Trophoblast cell (in vitro differentiated cells and primary cell): ENCODE data around the gene RASGRP3. TPM values are rescaled to one million over a fixed set of nuclear protein-coding genes. Genes with fewer than 3 reads are reported as not detected.

Experiments
- DNase-seq, 2 donors: peaks; one replicate each; pipeline ENCODE4 v3.0.0-alpha.2; 2016
- H2AFZ ChIP-seq: 2 replicates; pipeline ENCODE4 v1.6.1; 2013; ENCODE audit warnings: low read length, moderate library complexity, mild to moderate bottlenecking; ENCODE audit not compliant: insufficient read depth, poor library complexity
- H2AK5ac ChIP-seq: 2 replicates; pipeline ENCODE4 v1.6.1; 2013; ENCODE audit warnings: mild to moderate bottlenecking, low read length
- H2BK120ac ChIP-seq: 2 replicates; pipeline ENCODE4 v1.6.1; 2013; ENCODE audit warnings: low read length, mild to moderate bottlenecking, moderate library complexity; ENCODE audit not compliant: insufficient read depth, poor library complexity
- H2BK12ac ChIP-seq: 2 replicates; pipeline ENCODE4 v1.6.1; 2013; ENCODE audit warnings: mild to moderate bottlenecking, low read length, moderate library complexity
- H2BK5ac ChIP-seq: 2 replicates; pipeline ENCODE4 v1.6.1; 2013; ENCODE audit warnings: low read length, low read depth, moderate library complexity, mild to moderate bottlenecking; ENCODE audit not compliant: poor library complexity
- H3K14ac ChIP-seq: 2 replicates; pipeline ENCODE4 v1.6.1; 2013; ENCODE audit warnings: mild to moderate bottlenecking, low read length
- H3K18ac ChIP-seq: 2 replicates; pipeline ENCODE4 v1.6.1; 2013; ENCODE audit warnings: mild to moderate bottlenecking, low read length
- H3K23ac ChIP-seq: 2 replicates; pipeline ENCODE4 v1.6.1; 2013; ENCODE audit warnings: low read length
- H3K27ac ChIP-seq: 2 replicates; pipeline ENCODE4 v1.5.1; 2013; ENCODE audit warnings: low read depth, mild to moderate bottlenecking, inconsistent platforms, low read length, moderate library complexity
- H3K27me3 ChIP-seq: 2 replicates; pipeline ENCODE4 v1.6.1; 2013; ENCODE audit warnings: inconsistent platforms, mild to moderate bottlenecking, low read length, moderate library complexity; ENCODE audit not compliant: insufficient read depth
- H3K36me3 ChIP-seq, 2 experiments: 1 replicate in 1 of 2; 2 replicates in 1 of 2; pipeline ENCODE4 v1.6.1; 2013; ENCODE audit warnings: low read length in 2 of 2, mild to moderate bottlenecking in 2 of 2, moderate library complexity in 1 of 2; ENCODE audit not compliant: insufficient read depth in 2 of 2, control insufficient read depth in 1 of 2
- H3K4ac ChIP-seq: 2 replicates; pipeline ENCODE4 v1.6.1; 2013; ENCODE audit warnings: low read depth, mild to moderate bottlenecking, low read length, moderate library complexity
- H3K4me1 ChIP-seq, 2 experiments: 1 replicate in 1 of 2; 2 replicates in 1 of 2; pipeline ENCODE4 v1.6.1; 2013; ENCODE audit warnings: low read length in 2 of 2, mild to moderate bottlenecking in 2 of 2, moderate library complexity in 1 of 2; ENCODE audit not compliant: insufficient read depth in 2 of 2, control insufficient read depth in 1 of 2
- H3K4me2 ChIP-seq: 2 replicates; pipeline ENCODE4 v1.6.1; 2013; ENCODE audit warnings: inconsistent platforms, mild to moderate bottlenecking, low read length, moderate library complexity
- H3K4me3 ChIP-seq: 2 replicates; pipeline ENCODE4 v1.5.1; 2013; ENCODE audit warnings: mild to moderate bottlenecking, low read depth, low read length, inconsistent platforms
- H3K79me1 ChIP-seq: one replicate; pipeline ENCODE4 v1.6.1; 2013; ENCODE audit warnings: low read length
- H3K79me2 ChIP-seq: 2 replicates; pipeline ENCODE4 v1.6.1; 2013; ENCODE audit warnings: low read length, mild to moderate bottlenecking; ENCODE audit not compliant: control insufficient read depth, insufficient read depth, poor library complexity
- H3K9ac ChIP-seq: 2 replicates; pipeline ENCODE4 v1.6.1; 2013; ENCODE audit warnings: mild to moderate bottlenecking, low read length
- H3K9me3 ChIP-seq: 2 replicates; pipeline ENCODE4 v1.6.1; 2013; ENCODE audit warnings: low read depth, mild to moderate bottlenecking, control low read depth, inconsistent platforms, low read length; ENCODE audit not compliant: insufficient read depth
- H4K12ac ChIP-seq: 2 replicates; pipeline ENCODE4 v1.6.1; 2013; ENCODE audit warnings: low read depth, mild to moderate bottlenecking, low read length, moderate library complexity
- H4K8ac ChIP-seq: 2 replicates; pipeline ENCODE4 v1.6.1; 2013; ENCODE audit warnings: low read depth, mild to moderate bottlenecking, low read length, moderate library complexity
- H4K91ac ChIP-seq: one replicate; pipeline ENCODE4 v1.6.1; 2013; ENCODE audit warnings: low read depth, mild to moderate bottlenecking, low read length, moderate library complexity
- WGBS: extraction: QIAGEN DNeasy Blood & Tissue Kit; methylation state at CpG from one replicate; pipeline ENCODE4 v1.1.7; 2013; ENCODE audit warnings: missing lambda C conversion rate; ENCODE audit not compliant: insufficient read length, insufficient coverage; ENCODE audit errors: extremely low coverage; 5-methylcytosine and 5-hydroxymethylcytosine counted together
- polyA plus RNA-seq: library from polyadenylated mRNA; stranded (reverse); fragments of 200-250 nt; gene quantifications from 2 replicates; pipeline ENCODE4 v1.2.3, GENCODE V29; 2013

The RASGRP3 gene, protein sequence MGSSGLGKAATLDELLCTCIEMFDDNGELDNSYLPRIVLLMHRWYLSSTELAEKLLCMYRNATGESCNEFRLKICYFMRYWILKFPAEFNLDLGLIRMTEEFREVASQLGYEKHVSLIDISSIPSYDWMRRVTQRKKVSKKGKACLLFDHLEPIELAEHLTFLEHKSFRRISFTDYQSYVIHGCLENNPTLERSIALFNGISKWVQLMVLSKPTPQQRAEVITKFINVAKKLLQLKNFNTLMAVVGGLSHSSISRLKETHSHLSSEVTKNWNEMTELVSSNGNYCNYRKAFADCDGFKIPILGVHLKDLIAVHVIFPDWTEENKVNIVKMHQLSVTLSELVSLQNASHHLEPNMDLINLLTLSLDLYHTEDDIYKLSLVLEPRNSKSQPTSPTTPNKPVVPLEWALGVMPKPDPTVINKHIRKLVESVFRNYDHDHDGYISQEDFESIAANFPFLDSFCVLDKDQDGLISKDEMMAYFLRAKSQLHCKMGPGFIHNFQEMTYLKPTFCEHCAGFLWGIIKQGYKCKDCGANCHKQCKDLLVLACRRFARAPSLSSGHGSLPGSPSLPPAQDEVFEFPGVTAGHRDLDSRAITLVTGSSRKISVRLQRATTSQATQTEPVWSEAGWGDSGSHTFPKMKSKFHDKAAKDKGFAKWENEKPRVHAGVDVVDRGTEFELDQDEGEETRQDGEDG
- polyA plus RNA-seq, result 0.03 and 0.04 TPM in 2 replicates

GRCh38 chr2:33476131-33476792 is at the start of gene RASGRP3:
RASGRP3 (plus strand) TSS chr2:33476649; CDS start chr2:33515137, 38,488 bp downstream.
- no peak within 1 kb of the TSS for H3K27ac ChIP-seq
- no peak within 1 kb of the TSS for H4K91ac ChIP-seq
- no peak within 1 kb of the TSS for H4K12ac ChIP-seq
- H4K8ac ChIP-seq, result no peak within 1 kb of the TSS
- DNase-seq, result peak; percentile 73 to 74
- no peaks in the 10 kb centered on the region for H3K79me1 ChIP-seq
- no peaks in the 10 kb centered on the region for H3K27me3 ChIP-seq
- H3K4ac ChIP-seq, result no peak within 1 kb of the TSS
- peaks cover 1% of the 10 kb centered on the region for H3K9me3 ChIP-seq
- H3K36me3 ChIP-seq, result no peaks in the 10 kb centered on the region
- H3K4me1 ChIP-seq, result no peaks in the 10 kb centered on the region
- WGBS, result no CpG with 5 or more reads among the region's 18 CpGs
- no peak within 1 kb of the TSS for H3K18ac ChIP-seq
- H3K23ac ChIP-seq, result no peak within 1 kb of the TSS
- no peak within 1 kb of the TSS for H2BK120ac ChIP-seq
- H3K14ac ChIP-seq, result no peak within 1 kb of the TSS
- H2BK5ac ChIP-seq, result no peak within 1 kb of the TSS
- H3K4me3 ChIP-seq, result no peak within 1 kb of the TSS
- no peak within 1 kb of the TSS for H2BK12ac ChIP-seq
- H3K79me2 ChIP-seq, result no peaks in the 10 kb centered on the region
- H3K9ac ChIP-seq, result no peak within 1 kb of the TSS
- H2AFZ ChIP-seq, result peak within 1 kb of the TSS; percentile 13
- H2AK5ac ChIP-seq, result no peak within 1 kb of the TSS
- H3K4me2 ChIP-seq, result peak within 1 kb of the TSS; percentile 57

DNA sequence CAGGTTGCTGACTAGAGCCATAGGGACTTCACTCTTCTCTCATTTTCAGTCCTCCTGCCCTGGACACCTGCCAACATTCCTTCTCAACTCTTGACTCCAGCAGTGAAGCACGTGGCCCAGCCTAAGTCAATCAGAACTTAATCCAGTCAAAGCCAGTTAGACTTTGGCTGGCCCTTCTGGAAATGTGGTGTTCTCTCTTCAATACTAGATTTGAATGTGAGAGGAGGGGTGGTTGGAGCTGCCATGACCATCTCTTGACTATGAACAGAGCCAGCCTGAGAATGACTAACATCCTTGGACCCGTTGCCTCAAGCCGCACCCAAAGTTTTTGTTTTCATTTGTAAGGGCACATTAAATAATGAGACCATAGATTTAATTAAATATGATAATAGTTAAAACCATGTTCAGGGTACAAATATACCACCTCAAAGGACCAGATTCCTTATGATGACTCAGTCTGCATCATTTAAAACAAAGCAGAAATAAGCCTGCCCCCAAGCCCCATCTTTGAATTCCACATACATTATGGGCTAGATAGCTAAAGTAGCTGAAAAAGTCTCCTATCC is 49.7 kb upstream of the RASGRP3 start:
- H3K4me2 ChIP-seq, result no peak overlapping the region
- no peak overlapping the region for H3K14ac ChIP-seq
- no peak overlapping the region for H3K4ac ChIP-seq
- no peaks in the 10 kb centered on the region for H3K4me1 ChIP-seq
- H3K36me3 ChIP-seq, result no peaks in the 10 kb centered on the region
- H4K91ac ChIP-seq, result no peak overlapping the region
- no peak overlapping the region for H2BK12ac ChIP-seq
- no peaks in the 10 kb centered on the region for H3K27me3 ChIP-seq
- no peak overlapping the region for H2AFZ ChIP-seq
- H4K12ac ChIP-seq, result no peak overlapping the region
- no peak overlapping the region for H2AK5ac ChIP-seq
- H3K9me3 ChIP-seq, result no peaks in the 10 kb centered on the region
- H2BK120ac ChIP-seq, result no peak overlapping the region
- no peak overlapping the region for H3K27ac ChIP-seq
- no peaks in the 10 kb centered on the region for H3K79me2 ChIP-seq
- H3K79me1 ChIP-seq, result no peaks in the 10 kb centered on the region
- WGBS, result no CpG with 5 or more reads among the region's 3 CpGs
- no peak overlapping the region for H3K4me3 ChIP-seq
- DNase-seq, result peak; percentile 18 to 45
- H3K23ac ChIP-seq, result no peak overlapping the region
- no peak overlapping the region for H3K18ac ChIP-seq
- H4K8ac ChIP-seq, result no peak overlapping the region
- no peak overlapping the region for H3K9ac ChIP-seq
- H2BK5ac ChIP-seq, result no peak overlapping the region

DNA sequence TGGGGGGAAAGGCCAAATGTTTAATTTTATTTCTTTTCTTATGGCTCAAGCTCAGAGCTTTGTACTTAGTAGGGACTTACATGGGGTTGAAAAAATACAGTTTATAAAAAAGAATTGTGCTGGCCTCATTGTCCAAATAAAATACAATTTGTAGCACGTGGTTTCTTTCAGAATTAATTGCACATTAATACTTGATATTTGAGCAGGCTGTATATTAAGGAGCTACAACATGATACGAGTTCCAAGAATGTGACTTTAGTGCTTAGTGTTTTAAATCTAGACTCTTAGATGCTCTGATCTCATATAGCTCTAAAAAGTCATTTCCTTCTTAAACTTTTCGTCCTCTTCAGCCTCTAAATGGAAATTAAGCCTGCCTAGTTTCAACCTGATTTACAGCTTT is 46.4 kb upstream of the RASGRP3 start:
- Histone ChIP-seq H3K14ac (no peak overlapping the region), H3K36me3 (no peaks in the 10 kb centered on the region), H3K4me3 (no peak overlapping the region), H3K4ac (no peak overlapping the region), H3K79me2 (no peaks in the 10 kb centered on the region), H4K91ac (no peak overlapping the region), H4K12ac (no peak overlapping the region), H3K27me3 (no peaks in the 10 kb centered on the region), H3K4me1 (no peaks in the 10 kb centered on the region), H4K8ac (no peak overlapping the region), H3K9me3 (no peaks in the 10 kb centered on the region), H2BK5ac (no peak overlapping the region), H3K9ac (no peak overlapping the region), H3K27ac (no peak overlapping the region), H3K4me2 (no peak overlapping the region), H2BK12ac (no peak overlapping the region), H2AK5ac (no peak overlapping the region), H2BK120ac (no peak overlapping the region), H2AFZ (no peak overlapping the region), H3K18ac (no peak overlapping the region), H3K23ac (no peak overlapping the region), H3K79me1 (no peaks in the 10 kb centered on the region)
- no CpG with 5 or more reads among the region's 3 CpGs for WGBS
- DNase-seq, result no peak

- Histone ChIP-seq H4K12ac (no peak overlapping the region), H2BK5ac (no peak overlapping the region), H4K91ac (no peak overlapping the region), H3K4ac (no peak overlapping the region), H2BK120ac (no peak overlapping the region), H3K79me1 (no peaks in the 10 kb centered on the region), H3K9ac (no peak overlapping the region), H3K4me2 (no peak overlapping the region), H2BK12ac (no peak overlapping the region), H3K27ac (no peak overlapping the region), H3K4me3 (no peak overlapping the region), H4K8ac (no peak overlapping the region), H3K23ac (no peak overlapping the region), H3K18ac (no peak overlapping the region), H3K36me3 (no peaks in the 10 kb centered on the region), H3K27me3 (no peaks in the 10 kb centered on the region), H2AFZ (no peak overlapping the region), H3K4me1 (no peaks in the 10 kb centered on the region), H3K14ac (no peak overlapping the region), H3K9me3 (no peaks in the 10 kb centered on the region), H2AK5ac (no peak overlapping the region), H3K79me2 (no peaks in the 10 kb centered on the region)
- no peak for DNase-seq
- no CpG with 5 or more reads among the region's 1 CpG for WGBS
Measured at GRCh38 chr2:33430856-33431255, 45.6 kb upstream of the RASGRP3 start.
